ENCODE measurements around the gene RHBDL1. TPM values are rescaled to one million over a fixed set of nuclear protein-coding genes. Genes with fewer than 3 reads are reported as not detected.
A peak's percentile ranks its signal among the peaks of the same experiment; 100 is the strongest.

The RHBDL1 gene
- total and polyA plus RNA-seq, 9 of the 15 experiments (the other 6 are each of a cell fraction or from before 2014, with no cell fraction given) = 0.03 to 5.6 (median 1.3) TPM; not detected in 1

DNA sequence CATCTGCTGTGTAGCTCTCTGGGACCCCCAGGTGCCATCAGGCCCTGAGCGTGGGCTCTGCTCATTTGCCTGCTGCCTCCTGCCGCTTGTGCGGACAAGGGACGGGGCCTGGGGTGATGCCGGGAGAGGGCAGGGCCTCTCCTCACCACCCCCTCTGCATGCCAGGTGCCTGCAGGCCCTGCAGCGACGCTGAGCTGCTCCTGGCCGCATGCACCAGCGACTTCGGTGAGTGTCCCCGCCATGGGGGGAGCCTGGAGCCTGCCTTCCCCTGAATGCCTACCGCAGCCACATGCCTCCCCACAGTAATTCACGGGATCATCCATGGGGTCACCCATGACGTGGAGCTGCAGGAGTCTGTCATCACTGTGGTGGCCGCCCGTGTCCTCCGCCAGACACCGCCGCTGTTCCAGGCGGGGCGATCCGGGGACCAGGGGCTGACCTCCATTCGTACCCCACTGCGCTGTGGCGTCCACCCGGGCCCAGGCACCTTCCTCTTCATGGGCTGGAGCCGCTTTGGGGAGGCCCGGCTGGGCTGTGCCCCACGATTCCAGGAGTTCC, 41.4 kb downstream of the RHBDL1 start:
- ATAC-seq (no peak), FAIRE-seq (no peak), DNase-seq (ENCODE audit: extremely low read depth in 1 of 4, low spot score in 3 of 4) (no peak)
- no peak overlapping the region for H3K4me2 ChIP-seq (ENCODE audit: insufficient read depth, low read length)
- CTCF ChIA-PET (ENCODE audit: low intra/inter-chr PET ratio) = no interaction called here
- H3K27me3 ChIP-seq (ENCODE audit: control insufficient read depth in 2 of 2, insufficient read depth in 2 of 2, low read length in 2 of 2) = no peaks in the 10 kb centered on the region
- H3K4me1 ChIP-seq (replicated peaks in 1 of 2; ENCODE audit: control insufficient read depth in 2 of 2, insufficient read depth in 2 of 2, low read length in 2 of 2) = peaks cover 12 to 86% of the 10 kb centered on the region in 2 experiments; a peak in 4 of 5 replicates
- peaks cover 38% of the 10 kb centered on the region for H3K79me2 ChIP-seq (ENCODE audit: control insufficient read depth, insufficient read depth, low read length)
- peaks cover 19% of the 10 kb centered on the region; the same call in 2 of the 3 replicates for H3K36me3 ChIP-seq (ENCODE audit: control insufficient read depth, insufficient read depth, low read length)
- peaks cover 3% of the 10 kb centered on the region for H3K9me1 ChIP-seq (ENCODE audit: control insufficient read depth, insufficient read depth, low read length)
- whole genome bisulfite sequencing (ENCODE audit: insufficient coverage, low coverage, missing lambda C conversion rate) = 94% methylated on average over 25 of the region's 29 CpGs
- H3K9me3 ChIP-seq (replicated peaks; ENCODE audit: control insufficient read depth, insufficient read depth, low read depth, low read length) = no peaks in the 10 kb centered on the region
- in situ Hi-C loops (cut with MboI) (loop anchor here (10.0 kb wide), 1 partner anchor 338 kb away; no protein-coding TSS in a partner anchor), intact Hi-C loops (cut with micrococcal nuclease) (no loop called here)
- no peaks in the 10 kb centered on the region; the same call in 1 of the 2 replicates for H4K20me1 ChIP-seq (replicated peaks; ENCODE audit: control insufficient read depth, insufficient read depth, low read length)
- BruUV-seq (replicated peaks) = no TSS peak
- POLR2A ChIA-PET = interaction anchor here (0.9 to 1.5 kb wide), 2 partner anchors 10 to 26 kb away, joined by 4 read pairs; partner anchors contain the start of gene WDR24
- peak overlapping the region in 1 of 2 experiments; percentile 92; a peak in 2 of 4 replicates for H3K9ac ChIP-seq (ENCODE audit: insufficient read depth in 1 of 2, low read depth in 2 of 2, low read length in 2 of 2)
- no peak overlapping the region for H3K27ac ChIP-seq (ENCODE audit: extremely low read depth, low read depth, low read length)
- no peak overlapping the region for H2AFZ ChIP-seq (ENCODE audit: low read depth, low read length)
- H3K4me3 ChIP-seq = no peak overlapping the region
- TF ChIP-seq GTF3C2 (IDR thresholded peaks at IDR 0.05; ENCODE audit: borderline replicate concordance, extremely low read depth, insufficient read length) (no peak), AFF1 (IDR thresholded peaks at IDR 0.05; ENCODE audit: low read depth in 1 of 2, partially characterized antibody in 2 of 2) (no peak), ZNF740 (CRISPR knock-in tag; IDR thresholded peaks at IDR 0.05) (0 out of 2 replicates have a peak, but pooled peaks have one; percentile 6), ZNF740 (tag; IDR thresholded peaks at IDR 0.05) (no peak), TEAD4 (IDR thresholded peaks at IDR 0.05; ENCODE audit: low read length) (no peak), TEAD4 (CRISPR knock-in tag; IDR thresholded peaks at IDR 0.05; ENCODE audit: borderline replicate concordance) (no peak), ZBTB33 (CRISPR knock-in tag; IDR thresholded peaks at IDR 0.05) (peak; percentile 95), BDP1 (IDR thresholded peaks at IDR 0.05; ENCODE audit: insufficient read depth, insufficient read length) (no peak), U2AF2 (optimal IDR thresholded peaks at IDR 0.05; ENCODE audit: low read depth, low read length) (no peak), FOXK1 (CRISPR knock-in tag; IDR thresholded peaks at IDR 0.05; ENCODE audit: borderline replicate concordance) (no peak), IFI16 (CRISPR knock-in tag; IDR thresholded peaks at IDR 0.05) (no peak)

All from K562 (cell line).